Stimulated activated CD4-positive, alpha-beta T cell treated with anti-CD3 and anti-CD28 coated beads, Interleukin-4, amount 100 ng/mL, for 24 hours (primary cell): Measurements from ENCODE around the gene SERINC2.
"Not testable (repeated sequence)": the region's sequence is repeated elsewhere in the genome, so short reads cannot be mapped to it uniquely, and the experiment has no call there.

Experiments
- DNase-seq: peaks from one replicate; pipeline ENCODE4 v3.0.0-alpha.2; 2020

Gene SERINC2

GRCh38 chr1:31472673-31473072 lies 59.7 kb downstream of the SERINC2 start:
- not testable (repeated sequence) for DNase-seq

GRCh38 chr1:31473508-31473907 lies 60.5 kb downstream of the SERINC2 start:
- not testable (repeated sequence) for DNase-seq

- not testable (repeated sequence) for DNase-seq
These were observed 61.6 kb downstream of the SERINC2 start for GRCh38 chr1:31474567-31474966.

- no peak for DNase-seq
These were observed 64.2 kb downstream of the SERINC2 start for GRCh38 chr1:31476891-31477846.

- DNase-seq, result no peak
These were observed 65.2 kb downstream of the SERINC2 start for GRCh38 chr1:31478167-31478566.

- DNase-seq, result no peak
These were observed 66.8 kb downstream of the SERINC2 start for GRCh38 chr1:31479811-31480210.

DNA sequence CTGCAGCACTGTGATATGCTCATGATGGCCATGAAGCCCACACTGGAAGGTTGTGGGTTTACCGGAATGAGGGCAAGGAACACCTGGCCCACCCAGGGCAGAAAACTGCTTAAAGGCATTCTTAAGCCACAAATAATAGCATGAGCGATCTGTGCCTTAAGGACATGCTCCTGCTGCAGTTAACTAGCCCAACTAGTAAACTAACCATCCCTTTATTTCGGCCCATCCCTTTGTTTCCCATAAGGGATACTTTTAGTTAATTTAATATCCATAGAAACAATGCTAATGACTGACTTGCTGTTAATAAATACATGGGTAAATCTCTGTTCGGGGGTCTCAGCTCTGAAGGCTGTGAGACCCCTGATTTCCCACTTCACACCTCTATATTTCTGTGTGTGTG lies 67.4 kb downstream of the SERINC2 start:
- DNase-seq, result not testable (repeated sequence)

DNA sequence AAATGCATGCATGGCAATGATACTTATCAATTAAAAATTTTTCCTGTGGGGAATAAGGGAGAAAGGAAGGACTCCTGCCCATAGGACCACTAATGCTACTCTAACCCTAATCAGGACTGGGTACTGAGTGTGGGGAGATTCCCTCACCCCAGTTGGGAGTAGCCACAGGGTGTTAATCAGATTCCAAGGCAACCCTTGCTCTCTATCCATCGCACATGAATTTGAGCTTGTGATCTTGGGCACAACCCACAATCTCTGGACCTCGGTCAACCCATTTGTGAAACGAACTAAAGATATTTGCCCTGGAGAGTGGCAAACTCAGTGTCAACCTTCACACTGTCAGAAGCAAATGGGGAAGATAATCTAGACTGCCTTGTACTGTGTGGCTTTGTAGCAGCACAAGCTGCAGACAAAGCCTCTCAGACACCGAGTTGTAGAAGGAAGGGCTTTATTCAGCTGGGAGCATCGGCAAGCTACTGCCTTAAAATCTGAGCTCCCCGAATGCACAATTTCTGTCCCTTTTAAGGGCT lies 69.5 kb downstream of the SERINC2 start:
- DNase-seq, result no peak

- no peak for DNase-seq
These were observed 70.3 kb downstream of the SERINC2 start for GRCh38 chr1:31483012-31483946.
